AG04449 (cell line): ENCODE measurements around the gene RARG.

ENCODE experiments used
- CTCF ChIA-PET: fragments of 350-600 bp; formaldehyde crosslinking; extraction: SDS; loops from one replicate; lab custom pipeline; 2021; ENCODE audit warnings: antibody characterized with exemption; lab: Yijun Ruan, JAX
- POLR2A ChIA-PET: fragments of 400-600, 350-600 bp; formaldehyde crosslinking; extraction: SDS; loops from one replicate; lab custom pipeline; 2020; ENCODE audit warnings: antibody characterized with exemption, inconsistent platforms; lab: Yijun Ruan, JAX
- DNase-seq: peaks from one replicate; pipeline ENCODE4 v3.0.0-alpha.2; 2010; ENCODE audit warnings: low read depth, low spot score
- H3K4me3 ChIP-seq: 2 replicates; pipeline ENCODE4 v1.5.1; 2011; ENCODE audit warnings: low read depth, mild to moderate bottlenecking, control low read depth, low read length
- TF ChIP-seq, protein P1 (sequence below): IDR thresholded peaks from one replicate; pipeline ENCODE4 v1.5.1; 2011; ENCODE audit warnings: mild to moderate bottlenecking, moderate library complexity, low read length, control low read depth, inconsistent platforms; ENCODE audit not compliant: insufficient read depth; ENCODE audit errors: missing control alignments

The RARG gene

GRCh38 chr12:53174881-53175491 lies 57.0 kb downstream of the RARG start:
- TF ChIP-seq, protein P1, sequence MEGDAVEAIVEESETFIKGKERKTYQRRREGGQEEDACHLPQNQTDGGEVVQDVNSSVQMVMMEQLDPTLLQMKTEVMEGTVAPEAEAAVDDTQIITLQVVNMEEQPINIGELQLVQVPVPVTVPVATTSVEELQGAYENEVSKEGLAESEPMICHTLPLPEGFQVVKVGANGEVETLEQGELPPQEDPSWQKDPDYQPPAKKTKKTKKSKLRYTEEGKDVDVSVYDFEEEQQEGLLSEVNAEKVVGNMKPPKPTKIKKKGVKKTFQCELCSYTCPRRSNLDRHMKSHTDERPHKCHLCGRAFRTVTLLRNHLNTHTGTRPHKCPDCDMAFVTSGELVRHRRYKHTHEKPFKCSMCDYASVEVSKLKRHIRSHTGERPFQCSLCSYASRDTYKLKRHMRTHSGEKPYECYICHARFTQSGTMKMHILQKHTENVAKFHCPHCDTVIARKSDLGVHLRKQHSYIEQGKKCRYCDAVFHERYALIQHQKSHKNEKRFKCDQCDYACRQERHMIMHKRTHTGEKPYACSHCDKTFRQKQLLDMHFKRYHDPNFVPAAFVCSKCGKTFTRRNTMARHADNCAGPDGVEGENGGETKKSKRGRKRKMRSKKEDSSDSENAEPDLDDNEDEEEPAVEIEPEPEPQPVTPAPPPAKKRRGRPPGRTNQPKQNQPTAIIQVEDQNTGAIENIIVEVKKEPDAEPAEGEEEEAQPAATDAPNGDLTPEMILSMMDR, result peak; percentile 7
- DNase-seq, result no peak
- CTCF ChIA-PET, result interaction anchor here (1.1 to 13.4 kb wide), 4 partner anchors 15 to 109 kb away, joined by 3 to 148 read pairs (median 4); no protein-coding TSS in a partner anchor
- POLR2A ChIA-PET, result no interaction called here
- no peak overlapping the region for H3K4me3 ChIP-seq

GRCh38 chr12:53173085-53173715 lies 58.8 kb downstream of the RARG start:
- ChIA-PET CTCF (interaction anchor here (1.0 to 13.4 kb wide), 10 partner anchors 10 to 148 kb away, joined by 3 to 148 read pairs (median 4); partner anchors contain the start of gene AAAS), POLR2A (interaction anchor here (0.7 to 1.0 kb wide), 2 partner anchors 11 to 94 kb away, joined by 3 read pairs; partner anchors contain the start of gene SPRYD3)
- DNase-seq, result no peak
- TF ChIP-seq, protein P1, result no peak
- H3K4me3 ChIP-seq, result no peak overlapping the region

GRCh38 chr12:53172352-53172751 lies 59.7 kb downstream of the RARG start:
- CTCF ChIA-PET, result interaction anchor here (1.0 to 13.4 kb wide), 7 partner anchors 9 to 149 kb away, joined by 3 to 148 read pairs (median 5); partner anchors contain the start of genes AAAS, CSAD and ZNF740
- TF ChIP-seq, protein P1, result no peak
- H3K4me3 ChIP-seq, result no peak overlapping the region
- no peak for DNase-seq
- POLR2A ChIA-PET, result interaction anchor here (0.6 to 1.0 kb wide), 3 partner anchors 8 to 45 kb away, joined by 3 read pairs; partner anchors contain the start of gene ZNF740

- DNase-seq, result no peak
- no peak overlapping the region for H3K4me3 ChIP-seq
- TF ChIP-seq, protein P1, result no peak
- ChIA-PET CTCF (interaction anchor here (0.9 to 13.4 kb wide), 7 partner anchors 9 to 117 kb away, joined by 3 to 148 read pairs (median 5); partner anchors contain the start of genes CSAD and ZNF740), POLR2A (interaction anchor here (0.7 kb wide), 1 partner anchor 8 kb away, joined by 3 read pairs; the partner anchor contains the start of gene ZNF740)
Observed at GRCh38 chr12:53171725-53172329, 60.2 kb downstream of the RARG start.

DNA sequence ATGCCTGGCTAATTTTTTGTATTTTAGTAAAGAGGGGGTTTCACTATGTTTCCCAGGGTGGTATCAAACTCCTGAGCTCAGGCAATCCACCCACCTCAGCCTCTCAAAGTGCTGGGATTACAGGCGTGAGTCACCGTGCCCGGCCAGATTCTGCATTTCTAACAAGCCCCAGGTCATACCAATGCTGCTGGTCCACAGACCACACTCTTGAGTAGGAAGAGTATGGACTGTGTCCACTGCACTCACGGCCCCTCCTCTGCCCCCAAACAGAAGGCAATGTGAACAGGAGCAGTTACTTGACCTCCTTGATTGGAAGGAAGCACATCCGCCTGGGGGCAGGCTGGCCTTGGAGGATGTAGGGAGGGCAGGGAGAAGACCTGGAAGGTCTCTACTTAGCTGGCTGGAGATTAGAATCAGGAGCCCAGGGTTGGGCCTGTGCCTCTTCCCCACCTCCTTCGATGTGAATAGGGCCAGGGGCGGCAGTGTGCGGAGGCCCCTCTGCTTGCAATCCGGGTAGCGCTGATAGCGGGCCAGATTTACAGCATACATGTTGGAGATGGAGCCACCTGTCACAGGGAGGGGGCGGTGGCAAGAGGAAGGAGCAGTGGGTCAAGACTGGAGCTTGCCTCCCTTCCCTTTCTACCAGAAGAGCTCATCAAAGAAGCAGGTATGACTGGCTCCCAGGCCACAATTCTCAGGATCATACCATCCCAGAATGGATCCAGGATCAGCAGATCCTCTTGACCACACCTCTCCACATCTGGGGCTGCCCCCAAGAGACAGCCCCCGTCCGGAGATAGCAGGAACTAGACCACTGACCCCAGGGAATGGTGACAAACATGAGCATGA lies 60.9 kb downstream of the RARG start:
- no peak for DNase-seq
- TF ChIP-seq, protein P1, result no peak
- POLR2A ChIA-PET, result no interaction called here
- H3K4me3 ChIP-seq, result no peak overlapping the region
- CTCF ChIA-PET, result interaction anchor here (0.9 to 13.4 kb wide), 4 partner anchors 9 to 72 kb away, joined by 3 to 148 read pairs (median 8); partner anchors contain the start of genes CSAD and ZNF740
